Muscle of leg (tissue), 11 donors: ENCODE measurements around the gene KIF6. TPM values are rescaled to one million over a fixed set of nuclear protein-coding genes. Genes with fewer than 3 reads are reported as not detected.
A peak's percentile ranks its signal among the peaks of the same experiment; 100 is the strongest.

Experiments
- DNase-seq: peaks from one replicate; pipeline ENCODE4 v3.0.0; 2013
- H3K27ac ChIP-seq: one replicate; pipeline ENCODE4 v1.5.1; 2013; ENCODE audit warnings: mild to moderate bottlenecking, low read length, control low read depth
- H3K27me3 ChIP-seq: one replicate; pipeline ENCODE4 v1.6.1; 2013; ENCODE audit warnings: low read length; ENCODE audit not compliant: control insufficient read depth, insufficient read depth
- H3K36me3 ChIP-seq: one replicate; pipeline ENCODE4 v1.6.1; 2013; ENCODE audit warnings: low read length; ENCODE audit not compliant: control insufficient read depth, insufficient read depth
- H3K4me1 ChIP-seq: one replicate; pipeline ENCODE4 v1.6.1; 2013; ENCODE audit warnings: low read length; ENCODE audit not compliant: control insufficient read depth, insufficient read depth
- H3K4me3 ChIP-seq: one replicate; pipeline ENCODE4 v1.5.1; 2013; ENCODE audit warnings: low read length, control low read depth
- H3K9me3 ChIP-seq: replicated peaks from 2 replicates; pipeline ENCODE4 v1.6.1; 2013; ENCODE audit warnings: low read depth, low read length; ENCODE audit not compliant: control insufficient read depth
- WGBS: methylation state at CpG from one replicate; pipeline ENCODE4 v1.1.5; 2013; ENCODE audit warnings: missing lambda C conversion rate; ENCODE audit not compliant: insufficient coverage; 5-methylcytosine and 5-hydroxymethylcytosine counted together
- polyA plus RNA-seq, 8 donors: library from polyadenylated mRNA; unstranded; fragments of 120-200 nt; gene quantifications; one replicate each; pipeline versions ENCODE4 v1.2.1 to v1.2.3, GENCODE V29; 2013; ENCODE audit warnings: inconsistent platforms in 1 of 8, low replicate concordance in 1 of 8; ENCODE audit not compliant: insufficient read length in 8 of 8, insufficient read depth in 1 of 8
- total RNA-seq: library from RNA; stranded (reverse); fragments of 120-200 nt; gene quantifications from one replicate; pipeline ENCODE4 v1.2.4, GENCODE V29; 2013

The KIF6 gene
- total and polyA plus RNA-seq, 9 donors: 0.61 to 1.4 (median 1.1) TPM

DNA sequence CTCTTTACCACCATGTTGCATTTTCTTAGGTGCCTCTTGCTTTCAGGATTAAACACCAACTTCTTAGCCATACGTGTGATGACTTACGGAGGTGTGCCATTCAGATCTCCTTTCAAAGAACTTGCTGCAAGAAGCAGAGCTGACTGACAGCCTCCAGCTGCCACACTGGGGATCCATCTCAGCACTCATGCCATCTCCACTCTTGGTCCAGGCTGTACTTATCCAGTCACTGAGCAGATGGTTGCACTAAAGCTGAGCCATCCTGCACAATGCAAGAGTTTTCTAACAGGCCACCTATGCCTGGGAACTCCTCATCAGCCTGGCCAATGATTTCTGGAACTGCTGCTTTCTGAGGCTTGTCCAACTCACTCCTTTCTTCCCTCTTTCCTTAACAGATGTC is 31.4 kb upstream of the KIF6 start:
- no peak for DNase-seq
- WGBS: 100% methylated on average over 2 of the region's 2 CpGs
- no peaks in the 10 kb centered on the region for H3K4me1 ChIP-seq

DNA sequence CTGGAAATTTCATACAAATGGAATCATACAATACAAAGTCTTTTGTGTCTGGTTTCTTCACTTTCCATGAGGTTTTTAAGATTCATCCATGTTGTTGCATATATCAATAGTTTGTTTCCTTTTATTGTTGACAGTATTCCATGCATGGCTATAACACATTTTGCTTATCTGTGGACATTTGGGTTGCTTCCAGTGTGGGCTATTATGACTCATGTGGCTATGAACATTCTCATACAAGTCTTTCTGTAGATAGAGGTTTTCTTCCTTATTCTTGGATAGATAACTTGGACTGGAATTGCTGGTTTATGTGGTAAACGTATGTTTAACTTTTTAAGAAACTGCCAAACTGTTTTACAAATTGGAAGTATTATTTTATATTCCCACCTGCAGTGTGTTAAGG is 30.0 kb upstream of the KIF6 start:
- Histone ChIP-seq H3K9me3 (no peaks in the 10 kb centered on the region), H3K27me3 (no peaks in the 10 kb centered on the region), H3K27ac (no peak overlapping the region), H3K36me3 (no peaks in the 10 kb centered on the region), H3K4me3 (no peak overlapping the region), H3K4me1 (no peaks in the 10 kb centered on the region)
- no CpG with 5 or more reads among the region's 1 CpG for WGBS
- no peak for DNase-seq

More for the DNA sequence above, 31.4 kb upstream of the KIF6 start:
- no peak overlapping the region for H3K4me3 ChIP-seq
- H3K27ac ChIP-seq: no peak overlapping the region
- no peaks in the 10 kb centered on the region for H3K9me3 ChIP-seq
- no peaks in the 10 kb centered on the region for H3K36me3 ChIP-seq
- no peaks in the 10 kb centered on the region for H3K27me3 ChIP-seq

DNA sequence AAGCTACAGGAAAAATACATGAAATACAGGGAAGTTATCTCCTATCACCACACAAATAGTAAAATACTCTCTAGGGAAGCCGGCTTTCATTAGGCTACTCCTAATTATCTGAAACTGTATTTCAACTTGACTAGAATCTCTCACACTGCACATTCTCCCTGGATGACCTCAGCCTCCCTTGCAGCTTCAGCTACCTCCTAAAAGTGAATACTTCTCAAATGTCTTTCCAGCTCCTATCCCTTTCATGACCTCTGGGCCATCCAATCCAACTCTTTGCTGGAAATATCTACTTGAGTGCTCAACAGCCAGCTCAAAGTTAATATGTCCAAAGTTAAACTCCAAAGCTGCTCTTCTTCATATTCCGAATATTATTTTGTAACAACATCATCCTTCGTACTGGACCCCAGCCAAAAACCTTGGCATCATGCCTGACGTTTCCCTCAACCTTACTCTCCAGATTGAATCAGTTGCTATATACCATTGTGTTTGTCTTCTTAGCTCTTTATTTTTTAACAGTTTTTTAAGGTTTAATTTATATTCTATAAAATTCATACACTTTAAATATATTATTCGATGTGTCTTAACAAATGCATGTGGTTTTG is 29.4 kb upstream of the KIF6 start:
- no peaks in the 10 kb centered on the region for H3K4me1 ChIP-seq
- H3K36me3 ChIP-seq: no peaks in the 10 kb centered on the region
- DNase-seq: peak; percentile 32
- H3K27me3 ChIP-seq: no peaks in the 10 kb centered on the region
- H3K9me3 ChIP-seq: no peaks in the 10 kb centered on the region
- 59% methylated on average over 3 of the region's 5 CpGs for WGBS
- H3K27ac ChIP-seq: no peak overlapping the region
- no peak overlapping the region for H3K4me3 ChIP-seq

DNA sequence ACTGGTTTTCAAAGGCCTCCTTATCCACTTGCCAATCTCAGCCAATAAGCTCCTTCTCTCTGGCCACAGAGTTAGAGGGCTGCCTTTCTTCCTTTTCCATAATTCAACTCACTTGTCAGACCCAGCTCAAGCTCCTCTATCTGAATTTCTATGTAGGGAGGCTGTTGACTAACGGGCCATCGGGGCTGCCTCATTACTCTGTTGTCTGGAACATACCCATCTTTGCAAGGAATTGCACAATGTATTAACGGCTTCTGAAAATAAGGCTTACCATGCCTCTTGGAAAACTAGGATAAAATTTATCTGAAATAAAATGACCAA is 28.5 kb upstream of the KIF6 start:
- H3K4me3 ChIP-seq: no peak overlapping the region
- no peaks in the 10 kb centered on the region for H3K36me3 ChIP-seq
- no peak overlapping the region for H3K27ac ChIP-seq
- no peaks in the 10 kb centered on the region for H3K27me3 ChIP-seq
- DNase-seq: no peak
- H3K9me3 ChIP-seq: no peaks in the 10 kb centered on the region
- no peaks in the 10 kb centered on the region for H3K4me1 ChIP-seq
- no CpG with 5 or more reads among the region's 3 CpGs for WGBS

DNA sequence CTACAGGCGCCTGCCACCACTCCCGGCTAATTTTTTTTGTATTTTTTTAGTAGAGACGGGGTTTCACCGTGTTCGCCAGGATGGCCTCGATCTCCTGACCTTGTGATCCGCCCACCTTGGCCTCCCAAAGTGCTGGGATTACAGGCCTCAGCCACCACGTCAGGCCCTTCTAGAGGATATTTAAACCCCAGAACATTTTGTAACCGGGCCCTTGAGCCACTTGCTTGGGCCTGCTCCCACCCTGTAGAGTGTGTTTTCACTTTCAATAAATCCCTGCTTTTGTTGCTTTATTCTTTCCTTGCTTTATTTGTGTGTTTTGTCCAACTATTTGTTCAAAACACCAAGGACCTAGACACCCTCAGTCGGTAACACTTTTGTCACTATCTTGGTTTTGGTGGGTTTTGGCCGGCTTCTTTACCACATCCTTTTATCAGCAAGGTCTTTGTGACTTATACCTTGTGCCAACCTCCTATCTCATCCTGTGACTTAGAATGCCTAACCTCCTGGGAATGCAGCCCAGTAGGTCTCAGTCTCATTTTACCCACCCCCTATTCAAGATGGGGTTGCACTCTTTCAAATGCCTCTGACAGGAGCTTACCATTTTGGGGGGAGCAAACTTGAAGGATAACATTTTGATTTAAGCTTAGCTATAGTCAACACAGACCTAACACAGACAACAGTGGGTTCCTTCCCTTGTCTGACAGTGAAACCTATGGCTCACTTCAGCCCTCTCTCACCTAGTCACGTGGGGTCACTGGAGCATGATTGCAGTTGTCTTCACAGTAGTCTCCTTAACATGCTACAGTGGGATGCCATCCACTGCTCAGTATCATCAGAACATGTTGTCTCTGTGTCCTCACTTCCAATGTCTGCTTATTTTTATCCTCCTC is 27.9 kb upstream of the KIF6 start:
- Histone ChIP-seq H3K4me3 (no peak overlapping the region), H3K9me3 (no peaks in the 10 kb centered on the region), H3K27me3 (no peaks in the 10 kb centered on the region), H3K4me1 (no peaks in the 10 kb centered on the region), H3K27ac (no peak overlapping the region), H3K36me3 (no peaks in the 10 kb centered on the region)
- 98% methylated on average over 7 of the region's 12 CpGs for WGBS
- DNase-seq: no peak

DNA sequence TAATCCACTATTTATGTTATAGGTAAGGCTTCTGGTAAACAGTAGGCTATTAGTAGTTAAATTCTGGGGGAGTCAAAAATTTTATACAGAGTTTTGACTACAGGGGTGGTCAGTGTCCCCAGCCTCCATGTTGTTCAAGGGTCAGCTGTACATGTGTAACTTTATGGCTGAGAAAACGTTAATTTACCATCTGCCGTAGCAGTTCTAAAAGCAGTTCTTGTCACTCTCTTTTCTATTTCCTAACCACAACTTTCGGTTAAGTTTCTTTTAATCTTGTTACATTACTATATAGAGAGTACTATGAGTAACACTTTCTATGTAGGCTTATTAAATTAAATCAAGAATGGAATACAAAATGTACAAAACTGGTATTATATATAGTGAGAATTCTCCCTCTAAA is 21.6 kb upstream of the KIF6 start:
- no peak overlapping the region for H3K4me3 ChIP-seq
- WGBS: no CpG with 5 or more reads among the region's 3 CpGs
- no peaks in the 10 kb centered on the region for H3K4me1 ChIP-seq
- no peaks in the 10 kb centered on the region for H3K27me3 ChIP-seq
- no peaks in the 10 kb centered on the region for H3K9me3 ChIP-seq
- no peak overlapping the region for H3K27ac ChIP-seq
- H3K36me3 ChIP-seq: no peaks in the 10 kb centered on the region
- no peak for DNase-seq

DNA sequence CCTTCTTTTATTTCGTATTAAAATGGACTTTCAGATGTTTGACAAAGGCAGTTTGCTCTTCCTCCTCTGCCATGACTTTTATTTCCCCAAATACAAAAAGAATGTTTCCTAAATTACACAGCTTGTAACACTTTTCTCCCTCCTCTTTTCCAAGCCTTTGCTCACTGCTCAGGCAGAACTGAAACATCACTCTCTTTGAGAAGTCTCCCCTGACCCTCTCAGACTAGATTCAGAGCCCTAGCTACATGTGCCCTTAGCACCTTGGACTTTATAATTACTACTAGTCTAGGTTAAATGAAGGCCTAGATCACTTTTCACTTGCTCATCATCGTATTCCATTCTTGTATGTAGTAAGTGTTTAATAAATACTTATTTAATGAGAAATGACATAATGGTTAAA is 8.5 kb upstream of the KIF6 start:
- Histone ChIP-seq H3K4me3 (no peak overlapping the region), H3K36me3 (no peaks in the 10 kb centered on the region), H3K27me3 (peaks cover 4% of the 10 kb centered on the region), H3K4me1 (no peaks in the 10 kb centered on the region), H3K27ac (no peak overlapping the region), H3K9me3 (no peaks in the 10 kb centered on the region)
- WGBS: 50% methylated on average over 1 of the region's 2 CpGs
- no peak for DNase-seq

DNA sequence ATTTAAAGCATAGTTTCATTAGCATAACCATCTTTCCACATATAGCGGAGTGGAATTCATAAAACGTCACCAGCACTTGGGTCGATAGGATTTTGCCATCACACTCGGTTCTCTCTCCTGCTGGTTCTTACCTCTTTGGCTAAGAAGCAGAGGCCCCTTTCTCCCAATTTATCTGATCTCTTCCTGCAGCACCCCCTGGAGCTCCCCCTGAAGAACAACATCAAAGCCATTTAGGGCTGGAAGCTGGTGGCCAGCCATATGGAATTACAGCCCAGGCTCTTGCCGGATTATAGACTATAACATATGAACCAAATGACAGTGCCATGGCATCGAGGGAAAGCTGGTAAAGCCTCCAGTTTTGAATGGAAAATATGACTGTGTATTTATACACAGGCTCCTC is 6.4 kb upstream of the KIF6 start:
- H3K9me3 ChIP-seq: no peaks in the 10 kb centered on the region
- no peak overlapping the region for H3K4me3 ChIP-seq
- no peak for DNase-seq
- H3K27me3 ChIP-seq: peaks cover 4% of the 10 kb centered on the region
- no peak overlapping the region for H3K27ac ChIP-seq
- H3K36me3 ChIP-seq: no peaks in the 10 kb centered on the region
- 72% methylated on average over 3 of the region's 6 CpGs for WGBS
- no peaks in the 10 kb centered on the region for H3K4me1 ChIP-seq

DNA sequence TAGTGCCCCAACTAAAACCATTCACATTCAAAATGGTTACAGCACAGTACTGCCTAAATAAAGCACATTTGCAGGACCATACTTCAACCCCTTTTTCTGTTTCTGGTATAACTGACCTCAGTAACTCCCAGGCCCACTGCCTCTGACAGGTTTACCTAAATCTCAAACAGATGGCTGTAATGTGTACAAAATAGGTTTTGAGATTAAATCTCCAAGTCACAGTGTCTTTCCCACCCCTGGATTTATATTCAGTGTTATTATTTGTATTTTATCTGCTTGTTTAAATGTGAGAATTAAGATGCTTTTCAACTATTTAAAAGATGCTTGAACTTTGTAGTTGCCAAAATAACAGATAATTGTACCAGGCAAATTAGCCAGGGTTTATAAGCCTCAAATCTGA is 4.7 kb upstream of the KIF6 start:
- H3K27ac ChIP-seq: no peak overlapping the region
- H3K9me3 ChIP-seq: no peaks in the 10 kb centered on the region
- DNase-seq: no peak

DNA sequence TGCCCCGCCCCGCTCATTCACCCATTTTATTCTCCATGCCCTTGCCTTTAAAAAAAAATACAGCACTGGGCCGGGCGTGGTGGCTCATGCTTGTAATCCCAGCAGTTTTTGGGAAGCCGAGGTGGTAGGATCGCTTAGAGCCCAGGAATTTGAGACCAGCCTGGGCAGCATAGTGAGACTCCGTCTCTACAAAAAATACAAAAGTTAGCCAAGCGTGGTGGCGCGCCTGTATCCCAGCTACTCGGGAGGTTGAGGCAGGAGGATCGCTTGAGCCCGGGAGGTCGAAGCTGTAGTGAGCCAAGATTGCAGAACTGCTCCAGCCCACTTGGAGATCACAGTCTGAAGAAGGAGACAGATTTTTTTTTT is 407 bp upstream of the KIF6 start:
- no peak for DNase-seq
- Histone ChIP-seq H3K9me3 (no peaks in the 10 kb centered on the region), H3K27ac (no peak overlapping the region), H3K36me3 (no peaks in the 10 kb centered on the region), H3K4me3 (peak overlapping the region; percentile 68), H3K4me1 (peaks cover 3% of the 10 kb centered on the region), H3K27me3 (no peaks in the 10 kb centered on the region)
- 61% methylated on average over 9 of the region's 14 CpGs for WGBS

More for the DNA sequence above, 4.7 kb upstream of the KIF6 start:
- H3K4me3 ChIP-seq: no peak overlapping the region
- no peaks in the 10 kb centered on the region for H3K36me3 ChIP-seq
- no peaks in the 10 kb centered on the region for H3K4me1 ChIP-seq
- H3K27me3 ChIP-seq: peaks cover 4% of the 10 kb centered on the region
